HG02588 (cell line): Measurements from ENCODE around the gene FLCN.
"Not testable (repeated sequence)": the region's sequence is repeated elsewhere in the genome, so short reads cannot be mapped to it uniquely, and the experiment has no call there.

Experiments
- ATAC-seq: cut with Tn5 transposase; IDR thresholded peaks from one replicate; pipeline ENCODE4 v1.9.1; 2021; ENCODE audit warnings: mild to moderate bottlenecking, moderate library complexity; ENCODE audit not compliant: unreplicated experiment

The FLCN gene

GRCh38 chr17:17237026-17237799 is at the start of gene FLCN:
FLCN (minus strand) TSS chr17:17237168; CDS start chr17:17228137, 9,031 bp downstream.
- peak; percentile 80 for ATAC-seq

GRCh38 chr17:17285951-17286350 is 49.0 kb upstream of the FLCN start:
- no peak for ATAC-seq

GRCh38 chr17:17280613-17281549 is 43.9 kb upstream of the FLCN start, which contains the start of gene COPS3:
COPS3 (minus strand) TSS chr17:17281246; CDS start chr17:17281186, 60 bp downstream.
- peak; percentile 87 for ATAC-seq

- no peak for ATAC-seq
Observed at GRCh38 chr17:17279316-17279715, 42.3 kb upstream of the FLCN start.

- not testable (repeated sequence) for ATAC-seq
Observed at GRCh38 chr17:17277431-17277830, 40.5 kb upstream of the FLCN start.

DNA sequence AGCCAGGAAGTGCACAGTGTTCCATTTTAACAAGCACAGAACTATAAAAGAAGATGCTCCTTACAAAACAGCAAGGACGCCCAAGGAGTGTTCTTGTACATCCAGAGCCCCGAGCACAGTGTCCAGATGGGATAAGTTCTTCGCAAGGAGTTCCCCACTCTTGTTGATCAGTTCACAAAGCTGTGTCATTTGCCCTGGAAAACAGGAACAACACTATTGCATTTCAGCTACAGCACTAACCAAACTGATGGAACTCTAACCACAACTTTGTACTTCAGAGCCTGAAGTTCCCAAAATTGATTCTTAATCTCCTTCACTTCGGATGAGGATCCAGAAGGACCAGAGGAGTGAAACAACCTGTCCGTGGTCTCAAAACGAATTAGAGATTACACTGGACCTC is 39.0 kb upstream of the FLCN start:
- no peak for ATAC-seq

GRCh38 chr17:17269926-17270773 is 33.2 kb upstream of the FLCN start:
- ATAC-seq, result no peak

- no peak for ATAC-seq
Observed at GRCh38 chr17:17264430-17264829, 27.5 kb upstream of the FLCN start.

DNA sequence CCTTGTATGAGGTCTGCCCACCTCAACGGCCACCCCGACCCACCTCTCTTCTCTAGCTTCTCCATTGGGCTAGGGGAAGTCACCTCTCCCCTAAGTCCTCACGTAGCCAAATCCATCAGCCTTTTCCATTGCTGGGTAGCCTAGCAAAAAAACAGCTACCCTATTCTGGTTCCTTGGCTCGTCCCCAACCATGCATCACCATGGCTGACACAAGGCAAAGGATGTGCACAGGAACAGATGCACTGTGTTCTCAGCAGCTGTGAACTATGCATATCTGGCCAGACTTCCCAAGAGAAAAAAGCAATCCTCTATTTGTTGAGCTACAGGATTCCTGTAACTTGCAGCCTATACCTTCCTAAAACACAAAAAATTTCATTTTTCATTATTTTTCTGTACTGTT is 22.0 kb upstream of the FLCN start:
- ATAC-seq, result no peak

DNA sequence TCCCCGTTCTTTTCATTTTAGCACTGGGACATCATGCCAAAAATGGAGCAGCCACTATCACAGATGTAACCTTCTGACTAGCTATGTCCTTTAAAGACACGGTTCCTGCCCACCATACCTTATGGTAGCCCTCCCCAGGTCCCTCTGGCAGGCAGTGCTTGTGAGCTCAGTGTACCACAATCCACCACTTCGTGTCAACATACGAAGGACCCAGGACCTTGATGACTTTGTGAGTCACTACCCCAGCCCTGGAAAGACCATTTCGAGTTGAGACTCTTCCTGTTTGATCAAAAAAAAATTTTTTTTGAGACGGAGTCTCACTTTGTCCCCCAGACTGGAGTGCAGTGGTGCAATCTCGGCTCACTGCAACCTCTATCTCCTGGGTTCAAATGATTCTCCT is 21.0 kb upstream of the FLCN start:
- no peak for ATAC-seq

- ATAC-seq, result no peak
Observed at GRCh38 chr17:17256316-17256715, 19.3 kb upstream of the FLCN start.

DNA sequence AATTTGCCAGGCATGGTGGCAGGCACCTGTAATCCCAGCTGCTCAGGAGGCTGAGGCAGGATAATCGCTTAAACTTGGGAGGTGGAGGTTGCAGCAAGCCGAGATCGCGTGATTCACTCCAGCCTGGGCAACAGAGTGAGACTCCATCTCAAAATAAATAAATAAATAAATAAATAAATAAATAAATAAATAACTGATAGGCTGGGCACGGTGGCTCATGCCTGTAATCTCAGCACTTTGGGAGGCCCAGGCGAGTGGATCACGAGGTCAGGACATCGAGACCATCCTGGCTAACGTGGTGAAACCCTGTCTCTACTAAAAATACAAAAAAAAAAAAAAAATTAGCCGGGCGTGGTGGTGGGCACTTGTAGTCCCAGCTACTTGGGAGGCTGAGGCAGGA is 18.7 kb upstream of the FLCN start:
- ATAC-seq, result not testable (repeated sequence)

- no peak for ATAC-seq
Observed at GRCh38 chr17:17254036-17254435, 17.1 kb upstream of the FLCN start.

GRCh38 chr17:17253406-17253805 is 16.4 kb upstream of the FLCN start:
- ATAC-seq, result no peak

DNA sequence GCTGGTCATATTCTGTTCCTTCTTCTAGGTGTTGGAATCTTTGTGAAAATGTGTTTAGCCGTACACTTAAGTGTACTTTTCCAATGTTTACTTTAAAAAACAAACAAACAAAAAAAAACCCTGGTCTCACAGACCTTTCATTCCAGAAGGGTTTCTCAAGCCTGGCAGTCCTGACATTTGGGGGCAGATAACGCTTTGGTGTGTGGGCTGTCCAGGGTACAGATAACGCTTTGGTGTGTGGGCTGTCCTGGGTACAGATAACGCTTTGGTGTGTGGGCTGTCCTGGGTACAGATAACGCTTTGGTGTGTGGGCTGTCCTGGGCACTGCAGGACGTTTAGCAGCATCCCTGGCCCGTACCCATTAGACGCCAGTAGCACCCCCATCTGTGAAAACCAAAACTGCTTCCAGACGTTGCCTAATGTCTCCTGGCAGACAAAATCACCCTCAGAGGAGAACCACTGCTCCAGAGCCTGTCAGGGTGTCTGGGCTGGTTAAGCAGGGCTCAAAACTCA is 15.2 kb upstream of the FLCN start:
- ATAC-seq, result no peak

DNA sequence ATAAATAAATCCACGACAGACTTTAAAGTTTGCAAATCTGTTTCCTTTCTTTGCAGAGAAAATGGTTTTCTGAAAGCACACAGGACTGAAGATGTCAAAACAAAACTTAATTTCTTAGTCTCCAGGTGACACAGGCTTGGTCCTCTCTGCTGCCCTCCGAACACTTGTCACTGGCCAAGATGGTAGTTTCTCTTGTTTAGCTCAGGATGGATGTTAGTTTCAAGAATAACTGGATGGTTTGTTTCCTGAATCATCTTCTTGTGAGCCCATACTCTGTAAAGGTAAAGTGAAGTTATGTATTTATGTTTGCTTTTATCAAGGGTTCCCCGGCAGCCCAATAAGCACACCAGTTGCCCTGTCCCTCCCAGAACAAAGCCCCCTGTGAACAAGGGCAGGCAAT is 9.9 kb upstream of the FLCN start:
- no peak for ATAC-seq

DNA sequence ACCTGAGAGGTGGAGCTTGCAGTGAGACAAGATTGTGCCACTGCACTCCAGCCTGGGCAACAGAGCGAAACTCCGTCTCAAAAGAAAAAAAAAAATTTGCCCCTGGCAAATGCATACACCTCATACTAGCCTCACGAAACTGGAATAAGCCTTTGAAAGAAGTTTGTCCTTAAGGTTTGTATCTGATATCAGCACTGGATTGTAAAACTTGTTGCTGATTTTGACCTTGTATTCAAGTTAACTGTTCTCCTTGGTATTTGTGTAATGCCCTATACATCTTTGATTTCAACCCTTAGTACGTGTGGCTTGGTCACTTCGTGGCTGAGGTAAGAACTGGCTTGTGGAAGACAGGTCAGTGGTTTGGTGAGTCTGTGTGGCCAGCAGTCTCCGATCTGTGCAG is 6.2 kb upstream of the FLCN start:
- no peak for ATAC-seq

DNA sequence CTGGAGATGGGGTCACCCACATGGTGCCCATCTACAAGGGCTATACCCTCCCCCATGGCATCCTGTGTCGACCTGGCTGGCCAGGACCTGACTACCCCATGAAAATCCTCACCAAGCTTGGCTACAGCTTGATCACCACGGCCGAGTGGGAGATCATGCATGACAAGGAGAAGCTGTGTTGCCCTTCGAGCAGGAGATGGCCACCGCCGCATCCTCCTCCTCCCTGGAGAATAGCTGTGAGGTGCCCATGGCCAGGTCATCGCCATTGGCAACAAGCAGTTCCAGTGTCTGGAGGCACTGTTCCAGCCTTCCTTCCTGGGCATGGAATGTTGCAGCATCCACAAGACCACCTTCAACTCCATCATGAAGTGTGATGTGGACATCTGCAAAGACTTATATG is 5.3 kb upstream of the FLCN start:
- ATAC-seq, result no peak

DNA sequence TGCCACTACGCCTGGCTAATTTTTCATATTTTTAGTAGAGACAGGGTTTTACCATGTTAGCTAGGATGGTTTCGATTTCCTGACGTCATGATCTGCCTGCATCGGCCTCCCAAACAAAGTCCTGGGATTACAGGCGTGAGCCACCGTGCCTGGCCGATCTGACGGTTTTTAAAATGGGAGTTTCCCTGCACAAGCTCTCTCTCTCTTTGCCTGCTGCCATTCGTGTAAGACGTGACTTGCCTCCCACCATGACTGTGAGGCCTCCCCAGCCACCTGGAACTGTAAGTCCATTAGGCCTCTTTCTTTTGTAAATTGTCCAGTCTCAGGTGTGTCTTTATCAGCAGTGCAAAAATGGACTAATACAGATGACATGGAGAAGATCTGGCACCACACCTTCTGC is 4.7 kb upstream of the FLCN start:
- ATAC-seq, result no peak

- no peak for ATAC-seq
Observed at GRCh38 chr17:17239832-17240231, 2.9 kb upstream of the FLCN start.
